Activated CD8-positive, alpha-beta memory T cell treated with anti-CD3 and anti-CD28 coated beads for 36 hours (primary cell): ENCODE data around the gene ADRA2A. TPM values are rescaled to one million over a fixed set of nuclear protein-coding genes. Genes with fewer than 3 reads are reported as not detected.

ENCODE experiments used
- CTCF ChIA-PET: fragments of 350-600 bp; sonication (Branson Sonifier 250); formaldehyde crosslinking; loops from one replicate; lab custom pipeline; 2021; ENCODE audit warnings: antibody characterized with exemption; lab: Charles Lee
- POLR2A ChIA-PET: fragments of 350-600 bp; sonication (Branson Sonifier 250); formaldehyde crosslinking; loops from one replicate; lab custom pipeline; 2021; ENCODE audit warnings: antibody characterized with exemption; lab: Charles Lee
- total RNA-seq, 2 experiments: library from RNA; stranded (reverse); gene quantifications; one replicate each; pipeline ENCODE4 v1.2.3, GENCODE V29; 2021

ADRA2A gene
- not detected for total RNA-seq

DNA sequence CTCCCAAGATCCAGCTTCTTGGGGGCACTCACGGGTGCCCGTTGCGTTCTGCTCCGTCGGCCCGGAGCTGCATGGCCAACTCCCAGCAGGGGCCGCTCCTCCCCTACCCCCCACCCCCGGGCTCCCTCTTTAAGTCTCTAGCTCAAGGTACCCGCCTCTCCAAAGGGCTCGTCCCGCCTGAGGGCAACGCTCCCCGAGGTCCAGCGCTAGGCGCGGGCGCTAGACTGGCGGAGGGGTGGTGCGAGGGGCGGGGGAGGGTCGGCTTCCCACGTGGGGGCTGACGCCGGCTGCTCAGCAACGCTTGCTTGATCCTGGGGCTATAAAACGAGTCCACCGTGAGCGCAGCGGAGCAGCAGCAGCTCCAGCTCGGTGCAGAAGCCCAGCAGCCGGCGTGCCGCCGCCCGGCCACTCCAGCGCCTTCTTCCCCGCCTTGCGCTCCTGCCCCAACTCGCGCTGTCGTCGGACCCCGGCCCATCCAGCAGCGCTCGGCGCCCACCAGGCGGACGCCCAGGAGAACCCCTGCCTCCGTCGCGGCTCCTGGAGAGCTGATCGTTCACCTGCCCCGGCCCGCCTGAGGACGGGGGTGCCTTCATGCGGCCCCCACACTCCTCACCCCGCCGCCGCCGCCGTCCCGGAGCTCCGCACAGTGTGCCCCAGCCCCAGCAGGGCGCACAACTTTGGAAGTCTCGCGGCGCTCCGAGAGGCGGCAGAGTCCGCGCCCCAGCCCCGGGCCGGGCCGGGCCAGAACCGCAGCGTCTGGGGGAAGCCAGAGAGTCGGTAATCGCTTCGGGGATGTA, at the start of gene ADRA2A:
Gene ADRA2A, plus strand, starts transcription at position 348 of the 797 bp plus-strand sequence. CDS start 968 bp downstream, outside the sequence.
- POLR2A ChIA-PET = interaction anchor here (1.0 kb wide), 1 partner anchor 11 kb away, joined by 3 read pairs; no protein-coding TSS in a partner anchor
- CTCF ChIA-PET = interaction anchor here (0.9 to 2.4 kb wide), 8 partner anchors 9 to 1060 kb away, joined by 3 to 8 read pairs (median 3); no protein-coding TSS in a partner anchor

DNA sequence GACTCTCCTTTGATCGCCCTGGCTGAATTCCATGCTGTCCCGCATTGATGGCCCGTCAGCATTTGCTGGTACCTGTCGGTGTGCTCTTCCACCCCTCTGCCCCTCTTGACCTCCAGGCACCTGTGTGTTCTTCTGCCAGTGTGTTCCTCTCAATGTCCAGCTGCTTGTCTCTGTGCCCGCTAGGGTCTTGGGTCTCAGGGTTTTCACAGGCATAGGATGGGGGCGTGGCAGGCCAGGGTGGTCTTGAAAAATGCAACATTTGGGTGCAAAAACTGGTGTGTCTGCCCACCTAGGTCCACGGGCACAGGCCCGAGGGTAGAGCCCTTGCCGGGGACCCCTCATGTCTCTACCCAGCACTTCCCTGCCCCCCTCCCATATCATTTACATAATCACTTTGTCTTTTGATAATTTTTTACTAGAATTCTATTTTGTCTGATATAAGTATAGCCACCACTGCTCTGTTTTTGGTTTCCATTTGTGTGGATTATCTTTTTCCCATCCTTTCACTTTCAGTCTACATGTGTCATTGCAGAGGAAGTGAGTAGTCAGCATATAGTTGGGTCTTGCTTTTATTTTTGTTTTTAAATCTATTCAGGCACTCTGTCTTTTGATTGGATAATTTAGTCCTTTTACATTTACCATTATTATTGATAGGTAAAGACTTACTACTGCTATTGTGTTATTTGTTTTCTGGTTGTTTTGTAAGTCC, 46.6 kb upstream of the ADRA2A start:
- CTCF ChIA-PET = no interaction called here
- POLR2A ChIA-PET = no interaction called here

DNA sequence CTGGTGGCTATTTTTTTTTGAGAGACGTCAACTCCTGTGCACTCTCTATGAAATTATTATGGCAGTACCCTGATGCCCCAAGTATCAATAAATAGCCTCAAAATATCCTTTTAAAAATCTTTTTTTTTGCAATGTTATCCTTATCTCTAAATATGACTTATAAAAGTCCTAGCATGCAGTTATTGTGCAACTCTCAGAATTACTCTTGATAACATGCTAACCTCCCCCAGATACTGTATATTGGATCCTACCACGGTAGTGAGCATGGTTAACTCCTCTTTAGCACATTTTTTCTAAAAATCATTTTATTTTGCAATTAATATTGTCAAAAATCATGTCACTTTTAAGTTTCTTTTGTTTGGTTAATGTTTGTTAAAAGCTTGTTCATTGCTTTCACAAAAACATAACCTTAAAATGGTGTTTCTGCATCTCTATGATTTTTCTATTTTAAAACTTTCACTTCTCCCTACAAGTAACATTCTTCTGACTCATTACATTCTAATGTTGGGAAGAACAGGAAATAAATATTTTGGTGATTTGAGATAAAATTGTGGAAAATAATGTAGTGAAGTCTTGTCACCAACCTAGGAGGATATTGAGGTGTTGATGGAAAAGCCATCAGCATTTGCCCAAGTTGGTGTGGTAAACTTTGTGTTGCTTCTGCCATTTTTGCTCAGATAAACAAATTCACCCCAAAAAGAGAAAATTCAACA, 42.1 kb upstream of the ADRA2A start:
- POLR2A ChIA-PET = no interaction called here
- CTCF ChIA-PET = no interaction called here

DNA sequence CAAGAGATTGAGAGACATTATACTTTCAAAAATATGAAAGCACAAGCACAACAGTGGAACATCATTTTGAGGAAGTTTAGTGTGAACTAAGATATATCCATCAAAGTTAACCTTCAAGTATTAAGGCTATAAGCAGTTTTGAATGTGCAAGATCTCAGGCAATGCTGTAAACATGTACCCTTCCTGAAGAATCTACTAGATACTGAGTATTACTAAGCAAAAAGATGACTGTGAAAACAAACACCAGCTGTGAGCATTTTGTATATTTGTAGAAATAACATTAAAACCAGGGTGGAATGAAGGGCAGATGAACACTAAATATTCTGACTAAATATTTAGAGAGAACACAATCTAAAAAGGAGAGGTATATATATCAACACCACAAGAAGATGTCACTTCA, 41.3 kb upstream of the ADRA2A start:
- CTCF ChIA-PET = no interaction called here
- POLR2A ChIA-PET = no interaction called here

DNA sequence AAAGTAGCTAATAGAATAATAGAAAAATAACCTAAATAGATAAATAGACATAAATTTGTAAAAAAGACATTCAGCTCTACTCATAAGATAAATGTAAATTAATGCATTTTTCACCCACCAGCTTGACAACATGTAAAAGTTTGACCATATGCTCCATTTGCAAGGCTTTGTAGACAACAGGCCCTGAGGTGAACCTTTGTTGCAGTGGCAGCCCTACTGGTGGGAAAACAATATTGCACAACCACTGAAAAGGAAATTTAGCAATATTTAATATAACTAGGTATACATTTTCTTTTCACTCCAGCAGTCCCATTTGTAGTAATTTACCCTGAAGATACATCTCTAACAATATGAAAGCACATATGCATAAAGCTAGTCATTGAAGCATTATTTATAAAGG, 39.0 kb upstream of the ADRA2A start:
- CTCF ChIA-PET = no interaction called here
- POLR2A ChIA-PET = no interaction called here

DNA sequence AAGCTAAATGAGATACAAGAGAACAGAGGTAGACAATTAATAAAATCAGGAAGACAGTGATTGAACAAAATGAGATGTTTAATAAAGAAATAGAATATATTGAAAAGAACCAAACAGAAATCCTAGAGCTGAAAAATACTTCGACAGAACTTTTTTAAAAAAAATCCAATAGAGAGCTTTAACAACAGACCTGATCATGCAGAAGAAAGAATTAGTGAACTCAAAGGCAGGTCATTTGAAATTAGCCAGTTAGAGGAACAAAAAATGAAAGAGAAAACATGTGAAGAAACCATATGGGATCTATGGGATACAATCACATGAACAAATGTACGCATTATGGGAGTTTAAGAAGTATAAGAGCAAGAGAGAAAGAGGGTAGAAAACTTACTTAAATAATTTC, 37.3 kb upstream of the ADRA2A start:
- ChIA-PET CTCF (no interaction called here), POLR2A (no interaction called here)

DNA sequence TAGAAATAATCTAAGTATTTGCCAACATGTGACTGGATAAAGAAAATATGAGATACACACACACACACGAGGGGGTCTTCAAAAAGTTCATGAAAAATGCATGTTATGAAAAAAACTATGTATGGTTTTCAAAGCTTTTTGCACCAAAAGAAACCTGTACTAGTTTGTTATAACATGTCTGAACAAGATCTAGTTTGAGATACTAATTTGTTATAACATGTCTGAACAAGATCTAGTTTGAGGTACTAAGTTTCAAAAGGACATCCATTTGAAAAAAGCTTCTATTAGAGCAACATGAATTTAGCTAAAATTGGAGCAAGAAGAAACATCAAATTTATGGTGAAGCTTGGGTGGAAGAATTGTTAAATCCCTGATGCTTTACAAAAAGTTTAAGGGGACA, 19.8 kb upstream of the ADRA2A start:
- ChIA-PET CTCF (no interaction called here), POLR2A (no interaction called here)

DNA sequence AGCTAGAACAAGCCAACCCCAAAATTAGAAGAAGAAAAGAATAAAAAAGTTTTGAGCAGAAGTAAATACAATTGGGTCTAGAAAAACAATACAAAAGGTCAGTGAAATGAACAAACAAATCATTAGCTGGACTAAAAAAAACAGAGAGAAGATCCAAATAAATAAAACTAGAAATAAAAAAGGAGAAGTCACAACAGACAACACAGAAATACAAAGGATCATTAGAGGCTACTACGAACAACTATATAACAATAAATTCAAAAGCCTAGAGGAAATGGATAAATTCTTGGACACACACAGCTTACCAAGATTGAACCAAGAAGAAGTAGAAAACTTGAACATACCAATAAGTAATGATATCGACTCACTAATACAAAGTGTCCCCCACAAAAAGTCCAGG, 13.4 kb upstream of the ADRA2A start:
- CTCF ChIA-PET = interaction anchor here (0.7 kb wide), 1 partner anchor 13 kb away, joined by 3 read pairs; the partner anchor contains the start of gene ADRA2A
- POLR2A ChIA-PET = no interaction called here

DNA sequence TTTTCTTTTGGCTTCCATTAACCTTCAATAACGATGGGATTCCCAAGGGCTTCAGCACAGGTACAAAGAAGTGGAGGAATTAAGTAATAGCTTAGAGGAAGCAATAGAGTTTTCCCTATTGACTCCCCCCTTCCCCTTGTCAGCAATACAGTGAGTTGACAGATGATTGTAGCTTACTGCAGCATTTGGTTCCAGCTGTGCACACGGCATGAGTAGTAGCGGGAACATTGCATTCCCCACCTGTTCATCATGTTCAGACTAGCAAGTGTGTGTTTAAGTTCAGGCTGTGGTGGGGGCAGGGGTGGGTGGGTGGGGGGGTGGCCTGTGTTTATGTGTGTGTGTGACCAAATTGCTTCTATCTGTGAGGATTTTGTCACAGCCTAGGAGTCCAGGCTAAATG, 4.6 kb upstream of the ADRA2A start:
- CTCF ChIA-PET = no interaction called here

DNA sequence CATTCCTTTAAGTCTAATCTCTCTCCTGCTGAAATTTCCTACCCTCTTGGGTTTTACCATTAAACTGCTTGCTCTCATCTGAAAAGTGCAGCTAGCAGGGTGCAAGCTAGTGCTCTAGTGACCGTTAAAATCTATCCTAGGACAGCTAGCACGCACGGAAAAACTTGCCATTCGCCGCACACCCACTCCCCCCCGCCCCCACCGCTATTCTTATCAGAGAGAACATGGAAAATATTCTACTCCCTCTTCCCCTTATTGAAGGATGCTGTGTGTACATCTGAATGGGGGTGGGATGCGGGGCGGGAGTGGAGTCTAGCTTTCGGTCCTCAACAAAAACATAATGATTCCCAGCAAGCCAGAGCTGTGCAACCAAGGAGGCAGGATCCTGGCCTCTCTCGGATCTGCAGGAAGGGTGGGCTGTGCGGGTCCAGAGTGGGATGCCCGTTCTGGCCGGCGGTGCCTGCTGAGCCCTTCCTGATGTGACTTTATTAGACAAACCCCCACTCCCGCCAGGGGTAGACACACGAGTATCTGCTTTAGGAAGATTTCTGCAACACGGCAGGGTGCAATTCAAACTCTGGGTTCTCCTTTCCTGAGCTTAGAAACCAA, 1.1 kb upstream of the ADRA2A start:
- CTCF ChIA-PET = interaction anchor here (1.2 to 2.4 kb wide), 4 partner anchors 9 to 523 kb away, joined by 3 to 8 read pairs (median 4); no protein-coding TSS in a partner anchor

More for the DNA sequence above, 4.6 kb upstream of the ADRA2A start:
- POLR2A ChIA-PET = no interaction called here

DNA sequence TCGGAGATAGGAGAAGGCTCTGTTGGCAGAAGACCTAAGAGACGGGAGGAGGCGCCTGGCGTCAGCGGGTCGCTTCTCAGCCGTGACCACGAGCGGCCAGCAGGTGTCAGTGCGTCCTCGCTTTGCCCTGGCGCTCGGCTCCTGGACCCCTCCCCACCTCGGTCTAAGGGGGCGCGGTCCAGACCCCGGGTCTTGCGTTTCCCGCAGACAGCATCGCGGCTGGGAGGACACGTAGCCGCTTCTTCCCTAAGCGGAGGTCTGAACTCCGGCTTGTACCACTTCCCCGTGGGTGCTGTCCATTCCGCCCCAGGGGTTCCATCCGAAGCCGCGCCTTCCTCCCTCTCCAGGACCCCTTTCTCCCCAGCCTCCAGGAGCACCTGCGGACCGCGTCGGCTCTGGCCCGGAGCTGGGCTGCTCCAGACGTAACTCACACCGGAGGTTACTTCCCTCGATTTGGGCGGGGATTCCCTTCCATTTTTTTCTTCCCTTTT, 593 bp upstream of the ADRA2A start:
- POLR2A ChIA-PET = interaction anchor here (1.0 kb wide), 1 partner anchor 12 kb away, joined by 3 read pairs; no protein-coding TSS in a partner anchor
- CTCF ChIA-PET = interaction anchor here (0.9 to 2.4 kb wide), 8 partner anchors 10 to 1061 kb away, joined by 3 to 8 read pairs (median 3); no protein-coding TSS in a partner anchor

More for the DNA sequence above, 1.1 kb upstream of the ADRA2A start:
- POLR2A ChIA-PET = no interaction called here

DNA sequence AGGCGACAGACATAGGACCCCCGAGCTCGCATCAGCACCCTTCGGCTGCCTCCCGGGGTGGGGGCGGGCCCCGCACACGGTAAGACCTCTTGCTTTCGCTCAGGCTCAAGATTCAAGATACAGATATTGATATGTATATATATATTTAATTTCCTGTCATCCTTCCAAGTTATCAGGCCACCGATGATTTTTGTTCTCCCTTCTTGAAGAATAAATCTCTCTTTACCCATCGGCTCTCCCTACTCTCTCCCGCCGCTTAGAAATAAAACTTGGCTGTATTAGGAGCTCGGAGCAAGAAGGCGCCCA, 603 bp downstream of the ADRA2A start:
- POLR2A ChIA-PET = no interaction called here
- CTCF ChIA-PET = interaction anchor here (1.0 to 1.2 kb wide), 3 partner anchors 9 to 312 kb away, joined by 3 read pairs; no protein-coding TSS in a partner anchor

DNA sequence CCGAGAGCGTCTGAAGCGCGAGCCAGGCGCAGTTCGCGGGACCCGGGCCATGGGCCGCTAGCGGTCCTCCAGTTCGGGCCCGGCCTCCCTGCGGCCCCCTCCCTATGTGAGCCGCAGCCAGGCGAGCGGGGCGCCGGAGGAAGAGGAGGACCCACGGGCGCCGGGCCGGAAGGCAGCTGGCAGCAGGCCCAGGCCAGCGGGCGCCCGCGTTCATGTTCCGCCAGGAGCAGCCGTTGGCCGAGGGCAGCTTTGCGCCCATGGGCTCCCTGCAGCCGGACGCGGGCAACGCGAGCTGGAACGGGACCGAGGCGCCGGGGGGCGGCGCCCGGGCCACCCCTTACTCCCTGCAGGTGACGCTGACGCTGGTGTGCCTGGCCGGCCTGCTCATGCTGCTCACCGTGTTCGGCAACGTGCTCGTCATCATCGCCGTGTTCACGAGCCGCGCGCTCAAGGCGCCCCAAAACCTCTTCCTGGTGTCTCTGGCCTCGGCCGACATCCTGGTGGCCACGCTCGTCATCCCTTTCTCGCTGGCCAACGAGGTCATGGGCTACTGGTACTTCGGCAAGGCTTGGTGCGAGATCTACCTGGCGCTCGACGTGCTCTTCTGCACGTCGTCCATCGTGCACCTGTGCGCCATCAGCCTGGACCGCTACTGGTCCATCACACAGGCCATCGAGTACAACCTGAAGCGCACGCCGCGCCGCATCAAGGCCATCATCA, 1.1 kb downstream of the ADRA2A start:
- POLR2A ChIA-PET = no interaction called here
- CTCF ChIA-PET = interaction anchor here (1.0 kb wide), 1 partner anchor 24 kb away, joined by 3 read pairs; no protein-coding TSS in a partner anchor

DNA sequence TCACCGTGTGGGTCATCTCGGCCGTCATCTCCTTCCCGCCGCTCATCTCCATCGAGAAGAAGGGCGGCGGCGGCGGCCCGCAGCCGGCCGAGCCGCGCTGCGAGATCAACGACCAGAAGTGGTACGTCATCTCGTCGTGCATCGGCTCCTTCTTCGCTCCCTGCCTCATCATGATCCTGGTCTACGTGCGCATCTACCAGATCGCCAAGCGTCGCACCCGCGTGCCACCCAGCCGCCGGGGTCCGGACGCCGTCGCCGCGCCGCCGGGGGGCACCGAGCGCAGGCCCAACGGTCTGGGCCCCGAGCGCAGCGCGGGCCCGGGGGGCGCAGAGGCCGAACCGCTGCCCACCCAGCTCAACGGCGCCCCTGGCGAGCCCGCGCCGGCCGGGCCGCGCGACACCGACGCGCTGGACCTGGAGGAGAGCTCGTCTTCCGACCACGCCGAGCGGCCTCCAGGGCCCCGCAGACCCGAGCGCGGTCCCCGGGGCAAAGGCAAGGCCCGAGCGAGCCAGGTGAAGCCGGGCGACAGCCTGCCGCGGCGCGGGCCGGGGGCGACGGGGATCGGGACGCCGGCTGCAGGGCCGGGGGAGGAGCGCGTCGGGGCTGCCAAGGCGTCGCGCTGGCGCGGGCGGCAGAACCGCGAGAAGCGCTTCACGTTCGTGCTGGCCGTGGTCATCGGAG, 1.8 kb downstream of the ADRA2A start:
- ChIA-PET CTCF (interaction anchor here (0.9 kb wide), 1 partner anchor 160 kb away, joined by 3 read pairs; the partner anchor contains the start of gene BBIP1), POLR2A (no interaction called here)

DNA sequence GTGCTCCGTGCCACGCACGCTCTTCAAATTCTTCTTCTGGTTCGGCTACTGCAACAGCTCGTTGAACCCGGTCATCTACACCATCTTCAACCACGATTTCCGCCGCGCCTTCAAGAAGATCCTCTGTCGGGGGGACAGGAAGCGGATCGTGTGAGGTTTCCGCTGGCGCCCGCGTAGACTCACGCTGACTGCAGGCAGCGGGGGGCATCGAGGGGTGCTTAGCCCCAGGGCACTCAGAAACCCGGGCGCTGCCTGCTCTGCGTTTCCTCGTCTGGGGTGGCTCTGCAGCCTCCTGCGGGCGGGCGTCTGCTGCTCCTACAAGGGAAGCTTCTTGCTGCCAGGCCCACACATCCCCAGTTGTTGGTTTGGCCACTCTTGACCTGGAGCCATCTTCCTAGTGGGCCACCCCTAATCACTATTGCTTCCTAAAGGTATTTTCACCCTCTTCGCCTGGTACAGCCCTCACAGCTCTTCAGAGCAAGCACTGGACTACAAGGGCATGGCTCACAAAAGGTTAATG, 2.5 kb downstream of the ADRA2A start:
- ChIA-PET POLR2A (no interaction called here), CTCF (interaction anchor here (0.9 kb wide), 1 partner anchor 161 kb away, joined by 3 read pairs; the partner anchor contains the start of gene BBIP1)

DNA sequence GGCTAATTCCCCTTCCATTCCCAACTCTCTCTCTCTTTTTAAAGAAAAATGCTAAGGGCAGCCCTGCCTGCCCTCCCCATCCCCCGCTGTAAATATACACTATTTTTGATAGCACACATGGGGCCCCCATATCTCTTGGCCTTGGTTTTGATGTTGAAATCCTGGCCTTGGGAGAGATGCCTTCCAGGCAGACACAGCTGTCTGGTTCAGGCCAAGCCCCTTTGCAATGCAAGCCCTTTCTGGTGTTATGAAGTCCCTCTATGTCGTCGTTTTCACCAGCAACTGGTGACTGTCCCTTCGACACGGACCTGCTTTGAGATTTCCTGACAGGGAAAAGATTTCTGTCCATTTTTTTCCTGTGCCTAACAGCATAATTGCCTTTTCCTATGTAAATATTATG, 3.0 kb downstream of the ADRA2A start:
- POLR2A ChIA-PET = no interaction called here
- CTCF ChIA-PET = interaction anchor here (0.9 kb wide), 1 partner anchor 161 kb away, joined by 3 read pairs; the partner anchor contains the start of gene BBIP1

DNA sequence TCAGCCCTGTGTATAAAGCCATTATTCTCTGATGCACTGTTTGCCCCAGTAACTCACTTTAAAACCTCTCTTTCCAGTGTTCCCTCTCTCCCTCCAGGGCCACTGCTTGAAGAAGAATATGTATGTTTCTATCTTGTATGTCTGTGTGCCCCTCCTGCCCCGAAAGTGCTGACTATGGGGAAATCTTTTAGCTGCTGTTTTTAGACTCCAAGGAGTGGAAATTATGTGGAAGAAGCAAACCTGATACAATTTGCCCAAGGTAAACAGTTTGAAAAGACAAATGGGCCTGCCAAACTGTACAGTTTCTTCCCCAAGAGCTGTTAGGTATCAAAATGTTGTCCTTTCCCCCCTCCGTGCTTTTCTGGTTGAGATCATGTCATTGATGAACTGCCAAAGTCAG, 3.4 kb downstream of the ADRA2A start:
- POLR2A ChIA-PET = no interaction called here
- CTCF ChIA-PET = no interaction called here
